HCT116 (cell line): ENCODE data around the gene KCNB1. TPM values are rescaled to one million over a fixed set of nuclear protein-coding genes. Genes with fewer than 3 reads are reported as not detected.

Experiments
- ATAC-seq: fragments of 200-7000 bp; cut with Tn5 transposase; 2 replicates; pipeline ENCODE4 v1.9.1; 2020; ENCODE audit warnings: mild to moderate bottlenecking, moderate library complexity
- BruUV-seq: library from RNA; stranded (reverse); fragments of 400-500 nt; replicated peaks from 2 replicates; lab custom pipeline; 2021; lab: Mats Ljungman, UMichigan
- CTCF ChIA-PET: fragments of 300-600 bp; sonication (Branson Sonifier 250); formaldehyde crosslinking; loops from one replicate; lab custom pipeline; 2021; ENCODE audit warnings: antibody characterized with exemption; lab: Charles Lee
- POLR2A ChIA-PET: fragments of 300-600, 350-600 bp; sonication (Branson Sonifier 250); formaldehyde crosslinking; loops from one replicate; lab custom pipeline; 2021; ENCODE audit warnings: antibody characterized with exemption; lab: Charles Lee
- RAD21 ChIA-PET, 2 experiments: fragments of 300-600 bp; sonication (Branson Sonifier 250); formaldehyde crosslinking; loops; one replicate each; lab custom pipeline; 2023; ENCODE audit warnings: low total read pairs in 2 of 2; ENCODE audit not compliant: uncharacterized antibody in 2 of 2, unreplicated experiment in 2 of 2, low non-redundant PET in 1 of 2; lab: Charles Lee
- DNase-seq: peaks from one replicate; pipeline ENCODE4 v3.0.0-alpha.2; 2010; ENCODE audit warnings: low read depth, low spot score
- H2AFZ ChIP-seq: fragments of 200-600 bp; shearing (Covaris generic), sonication (generic); 2 replicates; pipeline ENCODE4 v1.6.1; 2017; ENCODE audit warnings: low read depth, mixed run types, mixed read lengths, antibody characterized with exemption, low read length; ENCODE audit not compliant: poor library complexity, severe bottlenecking
- H3K27ac ChIP-seq: 2 replicates; pipeline ENCODE4 v1.5.1; 2012; ENCODE audit warnings: low read depth, low read length
- H3K27me3 ChIP-seq: fragments of 200-600 bp; sonication (generic); 2 replicates; pipeline ENCODE4 v1.6.1; 2016; ENCODE audit warnings: mixed run types, low read length, mixed read lengths; ENCODE audit not compliant: insufficient read depth
- H3K36me3 ChIP-seq, 2 experiments: fragments of 200-500 bp in 1 of 2; fragments of 200-600 bp in 1 of 2; sonication (Bioruptor generic) in 1 of 2; sonication (generic) in 1 of 2; 2 replicates each; pipeline versions ENCODE4 v1.5.1 to v1.6.1; 2014 to 2016; ENCODE audit warnings: low read length in 2 of 2, inconsistent platforms in 1 of 2, mixed read lengths in 1 of 2, mixed run types in 1 of 2; ENCODE audit not compliant: insufficient read depth in 2 of 2, control insufficient read depth in 1 of 2
- H3K4me1 ChIP-seq, 2 experiments: fragments of 200-600 bp in 1 of 2; sonication (generic) in 1 of 2; 2 replicates each; pipeline versions ENCODE4 v1.5.1 to v1.6.1; 2012 to 2017; ENCODE audit warnings: low read length in 2 of 2, inconsistent platforms in 1 of 2, mild to moderate bottlenecking in 1 of 2, mixed read lengths in 1 of 2, mixed run types in 1 of 2, moderate library complexity in 1 of 2; ENCODE audit not compliant: insufficient read depth in 2 of 2, control insufficient read depth in 1 of 2
- H3K4me2 ChIP-seq: fragments of 200-600 bp; sonication (generic); 2 replicates; pipeline ENCODE4 v1.6.1; 2017; ENCODE audit warnings: mixed run types, low read length, mixed read lengths
- H3K4me3 ChIP-seq, 2 experiments: fragments of 200-600 bp in 1 of 2; sonication (generic) in 1 of 2; replicated peaks in 1 of 2; 2 replicates each; pipeline ENCODE4 v1.5.1; 2011 to 2016; ENCODE audit warnings: low read length in 2 of 2, control low read depth in 1 of 2, low read depth in 1 of 2, mild to moderate bottlenecking in 1 of 2, mixed read lengths in 1 of 2, mixed run types in 1 of 2
- H3K79me2 ChIP-seq: fragments of 200-600 bp; sonication (generic); 2 replicates; pipeline ENCODE4 v1.6.1; 2017; ENCODE audit warnings: mild to moderate bottlenecking, mixed run types, low read length, moderate library complexity, mixed read lengths; ENCODE audit not compliant: insufficient read depth
- H3K9ac ChIP-seq: fragments of 200-600 bp; sonication (generic); 2 replicates; pipeline ENCODE4 v1.6.1; 2016; ENCODE audit warnings: low read length, mixed read lengths
- H3K9me2 ChIP-seq: fragments of 200-600 bp; sonication (generic), shearing (Covaris generic); 2 replicates; pipeline ENCODE4 v1.6.1; 2017; ENCODE audit warnings: mixed run types, mild to moderate bottlenecking, moderate library complexity; ENCODE audit not compliant: insufficient read depth
- H3K9me3 ChIP-seq, 2 experiments: fragments of 200-500 bp in 1 of 2; fragments of 200-600 bp in 1 of 2; sonication (Bioruptor generic) in 1 of 2; sonication (generic) in 1 of 2; 2 replicates each; pipeline ENCODE4 v1.6.1; 2014 to 2017; ENCODE audit warnings: low read length in 2 of 2, mixed read lengths in 2 of 2, inconsistent platforms in 1 of 2, low read depth in 1 of 2, mild to moderate bottlenecking in 1 of 2, mixed run types in 1 of 2, moderate library complexity in 1 of 2; ENCODE audit not compliant: control insufficient read depth in 1 of 2, insufficient read depth in 1 of 2
- H4K20me1 ChIP-seq: fragments of 200-600 bp; sonication (generic), shearing (Covaris generic); 2 replicates; pipeline ENCODE4 v1.6.1; 2017; ENCODE audit warnings: mixed run types, mild to moderate bottlenecking, moderate library complexity; ENCODE audit not compliant: insufficient read depth
- CTCF ChIP-seq, 3 experiments: fragments of 200-600 bp in 1 of 3; sonication (generic) in 1 of 3; IDR thresholded peaks in 2 of 3; conservative IDR thresholded peaks in 1 of 3; 2 replicates each; pipeline ENCODE4 v1.5.1; 2012 to 2017; ENCODE audit warnings: low read depth in 2 of 3, low read length in 2 of 3, antibody characterized with exemption in 1 of 3, borderline replicate concordance in 1 of 3, control low read depth in 1 of 3, mild to moderate bottlenecking in 1 of 3, mixed read lengths in 1 of 3, mixed run types in 1 of 3, moderate library complexity in 1 of 3; ENCODE audit not compliant: insufficient read depth in 1 of 3
- ELF1 ChIP-seq: IDR thresholded peaks from 2 replicates; pipeline ENCODE4 v1.6.1; 2012; ENCODE audit warnings: low read depth, borderline replicate concordance
- RAD21 ChIP-seq: IDR thresholded peaks from 2 replicates; pipeline ENCODE4 v1.6.1; 2012; ENCODE audit warnings: low read depth, mild to moderate bottlenecking
- REST ChIP-seq: IDR thresholded peaks from 2 replicates; pipeline ENCODE4 v1.6.1; 2012; ENCODE audit warnings: low read depth
- SIN3A ChIP-seq: IDR thresholded peaks from 2 replicates; pipeline ENCODE4 v1.6.1; 2012; ENCODE audit warnings: low read depth
- SP1 ChIP-seq: IDR thresholded peaks from 2 replicates; pipeline ENCODE4 v1.6.1; 2012; ENCODE audit warnings: low read depth
- TCF7L2 ChIP-seq: IDR thresholded peaks from 2 replicates; pipeline ENCODE4 v1.7.0; 2011; ENCODE audit warnings: borderline replicate concordance, inconsistent platforms; ENCODE audit not compliant: insufficient read depth, insufficient read length; ENCODE audit errors: extremely low read depth
- YY1 ChIP-seq: IDR thresholded peaks from 2 replicates; pipeline ENCODE4 v1.6.1; 2011; ENCODE audit warnings: low read length, low read depth, moderate library complexity, mild to moderate bottlenecking; ENCODE audit not compliant: insufficient replicate concordance; ENCODE audit errors: extremely low read depth
- intact Hi-C: fragments of 100-400 bp; cut with micrococcal nuclease; formaldehyde crosslinking; loops from 2 replicates; pipeline ENCODE4 v1.10.0; 2022
- total RNA-seq: library from RNA; stranded (reverse); gene quantifications from one replicate; pipeline ENCODE4 v1.2.1, GENCODE V29; 2021; ENCODE audit not compliant: unreplicated experiment

Gene KCNB1
- total RNA-seq, 1 experiment from 2014 or later = 0.79 TPM

- Histone ChIP-seq H3K4me1 (peaks cover 14 to 20% of the 10 kb centered on the region in 2 experiments; a peak in 3 of 4 replicates), H3K4me2 (no peak overlapping the region), H3K4me3 (no peak overlapping the region), H2AFZ (peak overlapping the region; percentile 77), H3K9me3 (no peaks in the 10 kb centered on the region), H4K20me1 (no peaks in the 10 kb centered on the region), H3K27me3 (no peaks in the 10 kb centered on the region)
- BruUV-seq = no TSS peak
- CTCF ChIA-PET = interaction anchor here (0.9 to 2.9 kb wide), 10 partner anchors 9 to 461 kb away, joined by 3 to 23 read pairs (median 4); no protein-coding TSS in a partner anchor
- no peak for TF ChIP-seq SIN3A
- 0 out of 2 replicates have a peak, but pooled peaks have one; percentile 25 for TF ChIP-seq ELF1
- peak; percentile 45; the same call in 1 of the 2 replicates for TF ChIP-seq SP1
- TF ChIP-seq TCF7L2 = no peak
- TF ChIP-seq, all 23 proteins: peak for 2
- Histone ChIP-seq H3K9ac (no peak overlapping the region), H3K27ac (no peak overlapping the region), H3K79me2 (no peaks in the 10 kb centered on the region), H3K36me3 (no peaks in the 10 kb centered on the region), H3K9me2 (no peaks in the 10 kb centered on the region)
- intact Hi-C loops = no loop called here
- DNase-seq (peak; percentile 36), ATAC-seq (peak; percentile 71)
- ChIA-PET POLR2A (interaction anchor here (1.5 kb wide), 1 partner anchor 10 kb away, joined by 5 read pairs; no protein-coding TSS in a partner anchor), RAD21 (interaction anchor here (0.8 to 1.0 kb wide), 3 partner anchors 98 to 99 kb away, joined by 3 to 8 read pairs (median 3); no protein-coding TSS in a partner anchor)
Observed at GRCh38 chr20:49385465-49385864, 97.0 kb downstream of the KCNB1 start.

- peak; percentile 67 for ATAC-seq
- H3K4me3 ChIP-seq = no peak overlapping the region
- H3K9me3 ChIP-seq = no peaks in the 10 kb centered on the region
- DNase-seq = peak; percentile 53
- no peak overlapping the region for H2AFZ ChIP-seq
- H3K4me2 ChIP-seq = no peak overlapping the region
- ChIA-PET POLR2A (interaction anchor here (1.5 kb wide), 1 partner anchor 9 kb away, joined by 5 read pairs; no protein-coding TSS in a partner anchor), CTCF (interaction anchor here (0.8 to 2.9 kb wide), 12 partner anchors 8 to 462 kb away, joined by 3 to 23 read pairs (median 4); no protein-coding TSS in a partner anchor), RAD21 (interaction anchor here (0.8 to 1.0 kb wide), 3 partner anchors 99 to 100 kb away, joined by 3 to 8 read pairs (median 3); no protein-coding TSS in a partner anchor)
- H3K9ac ChIP-seq = no peak overlapping the region
- no peaks in the 10 kb centered on the region for H4K20me1 ChIP-seq
- BruUV-seq = no TSS peak
- TF ChIP-seq RAD21 = peak; percentile 38
- no peak for TF ChIP-seq YY1
- TF ChIP-seq REST = no peak
- peak; percentile 51 to 94 (median 85); a peak in 5 of 6 replicates for TF ChIP-seq CTCF (IDR thresholded peaks at IDR 0.05 in 2 of 3, conservative IDR thresholded peaks at IDR 0.05 in 1 of 3; ENCODE audit: borderline replicate concordance in 1 of 3, insufficient read depth in 1 of 3, low read depth in 2 of 3, low read length in 2 of 3)
- no peaks in the 10 kb centered on the region for H3K27me3 ChIP-seq
- H3K36me3 ChIP-seq = no peaks in the 10 kb centered on the region
- H3K27ac ChIP-seq = no peak overlapping the region
- H3K9me2 ChIP-seq = no peaks in the 10 kb centered on the region
- peaks cover 14 to 22% of the 10 kb centered on the region in 2 experiments; a peak in 3 of 4 replicates for H3K4me1 ChIP-seq
- no peaks in the 10 kb centered on the region for H3K79me2 ChIP-seq
- intact Hi-C loops = loop anchor here (5.0 kb wide), 1 partner anchor 98 kb away; the partner anchor contains the start of gene KCNB1
Observed at GRCh38 chr20:49384437-49385434, 97.7 kb downstream of the KCNB1 start.
